Measurements from ENCODE around the gene SORCS2. TPM values are rescaled to one million over a fixed set of nuclear protein-coding genes. Genes with fewer than 3 reads are reported as not detected.

SORCS2 gene
- total and polyA plus RNA-seq, 2 of the 4 experiments (the other 2 are of a cell fraction): 0.36 to 0.62 TPM

GRCh38 chr4:7687006-7687405, 494.7 kb downstream of the SORCS2 start:
- Histone ChIP-seq H2BK20ac (ENCODE audit: low read depth, low read length) (no peak overlapping the region), H3K23ac (ENCODE audit: low read depth, low read length) (no peak overlapping the region), H3K27me3 (ENCODE audit: control insufficient read depth, insufficient read depth, low read length) (peaks cover 56% of the 10 kb centered on the region), H3K9ac (ENCODE audit: low read depth, low read length) (no peak overlapping the region), H3K9me1 (ENCODE audit: insufficient read depth, low read length) (no peaks in the 10 kb centered on the region), H3K9me3 (ENCODE audit: control insufficient read depth, insufficient read depth, low read length) (peaks cover 20% of the 10 kb centered on the region), H4K8ac (ENCODE audit: low read depth in 2 of 2, low read length in 2 of 2) (no peak overlapping the region), H2BK120ac (ENCODE audit: low read depth, low read length) (no peak overlapping the region), H4K20me1 (ENCODE audit: insufficient read depth, low read length) (no peaks in the 10 kb centered on the region), H3K4me3 (ENCODE audit: insufficient read depth, low read depth, low read length) (no peak overlapping the region), H2BK5ac (ENCODE audit: low read depth, low read length, poor library complexity, severe bottlenecking) (no peak overlapping the region), H4K91ac (ENCODE audit: insufficient read depth, low read depth, low read length) (no peak overlapping the region), H3K4ac (ENCODE audit: low read depth, low read length) (no peak overlapping the region), H2AK5ac (ENCODE audit: low read depth, low read length) (no peak overlapping the region), H2AFZ (replicated peaks; ENCODE audit: low read length, poor library complexity) (no peak overlapping the region), H3K18ac (ENCODE audit: low read depth, low read length) (no peak overlapping the region), H4K5ac (ENCODE audit: low read depth, low read length) (no peak overlapping the region), H2BK15ac (ENCODE audit: low read depth, low read length) (no peak overlapping the region), H3K14ac (replicated peaks; ENCODE audit: low read depth, low read length) (no peak overlapping the region), H3K27ac (ENCODE audit: insufficient read depth, low read length) (no peak overlapping the region), H3K36me3 (ENCODE audit: control insufficient read depth, insufficient read depth, low read length) (no peaks in the 10 kb centered on the region), H2AK9ac (replicated peaks; ENCODE audit: low read depth, low read length, poor library complexity) (no peak overlapping the region), H3K56ac (ENCODE audit: extremely low read depth, insufficient read depth, low read length) (no peak overlapping the region), H3K4me1 (ENCODE audit: control insufficient read depth, insufficient read depth, low read length) (no peaks in the 10 kb centered on the region), H3K4me2 (ENCODE audit: low read depth, low read length) (no peak overlapping the region), H3K79me1 (ENCODE audit: low read depth in 1 of 2, low read length in 2 of 2) (no peaks in the 10 kb centered on the region)
- in situ Hi-C loops (cut with MboI; ENCODE audit: low sequenced_read_pairs) (no loop called here), intact Hi-C loops (cut with micrococcal nuclease) (no loop called here), dilution Hi-C loops (cut with HindIII; ENCODE audit: low sequenced_read_pairs, unreplicated experiment) (no loop called here)
- no CpG with 5 or more reads among the region's 9 CpGs for WGBS, 2 experiments (ENCODE audit: extremely low coverage in 2 of 2, insufficient read length in 1 of 2)
- ATAC-seq (ENCODE audit: low read depth) (no peak), DNase-seq (no peak)
- TF ChIP-seq, protein P1, sequence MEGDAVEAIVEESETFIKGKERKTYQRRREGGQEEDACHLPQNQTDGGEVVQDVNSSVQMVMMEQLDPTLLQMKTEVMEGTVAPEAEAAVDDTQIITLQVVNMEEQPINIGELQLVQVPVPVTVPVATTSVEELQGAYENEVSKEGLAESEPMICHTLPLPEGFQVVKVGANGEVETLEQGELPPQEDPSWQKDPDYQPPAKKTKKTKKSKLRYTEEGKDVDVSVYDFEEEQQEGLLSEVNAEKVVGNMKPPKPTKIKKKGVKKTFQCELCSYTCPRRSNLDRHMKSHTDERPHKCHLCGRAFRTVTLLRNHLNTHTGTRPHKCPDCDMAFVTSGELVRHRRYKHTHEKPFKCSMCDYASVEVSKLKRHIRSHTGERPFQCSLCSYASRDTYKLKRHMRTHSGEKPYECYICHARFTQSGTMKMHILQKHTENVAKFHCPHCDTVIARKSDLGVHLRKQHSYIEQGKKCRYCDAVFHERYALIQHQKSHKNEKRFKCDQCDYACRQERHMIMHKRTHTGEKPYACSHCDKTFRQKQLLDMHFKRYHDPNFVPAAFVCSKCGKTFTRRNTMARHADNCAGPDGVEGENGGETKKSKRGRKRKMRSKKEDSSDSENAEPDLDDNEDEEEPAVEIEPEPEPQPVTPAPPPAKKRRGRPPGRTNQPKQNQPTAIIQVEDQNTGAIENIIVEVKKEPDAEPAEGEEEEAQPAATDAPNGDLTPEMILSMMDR (conservative IDR thresholded peaks at IDR 0.05; ENCODE audit: low read depth, low read length): 0 out of 2 replicates have a peak, but pooled peaks have one; percentile 8
- no peak for TF ChIP-seq BHLHE40 (IDR thresholded peaks at IDR 0.05; ENCODE audit: low read depth, low read length)
- ChIA-PET CTCF (no interaction called here), POLR2A (ENCODE audit: unreplicated experiment) (no interaction called here)
- no TSS peak for BruUV-seq (replicated peaks)
